ENCODE data around the gene DLST. TPM values are rescaled to one million over a fixed set of nuclear protein-coding genes. Genes with fewer than 3 reads are reported as not detected.
A peak's percentile ranks its signal among the peaks of the same experiment; 100 is the strongest.

DLST gene
- polyA plus RNA-seq, 1 of the 3 experiments (the other 2 are of a cell fraction) = 92.3 TPM

- TF ChIP-seq REST (IDR thresholded peaks at IDR 0.05; ENCODE audit: low read depth, low read length) = no peak
- TF ChIP-seq TAF1 (IDR thresholded peaks at IDR 0.05; ENCODE audit: borderline replicate concordance, low read depth, low read length) = no peak
- peak; percentile 86; the same call in 1 of the 2 replicates for TF ChIP-seq MXI1 (IDR thresholded peaks at IDR 0.05; ENCODE audit: low read depth, low read length)
- TF ChIP-seq IRF3 (IDR thresholded peaks at IDR 0.05; ENCODE audit: low read depth, low read length) = no peak
Measured at GRCh38 chr14:74843653-74844052, 38.1 kb upstream of the DLST start (continued).

GRCh38 chr14:74846168-74846567 lies 35.5 kb upstream of the DLST start:
- Histone ChIP-seq H3K4me3 (ENCODE audit: low read depth in 2 of 2, low read length in 1 of 2) (no peak overlapping the region), H3K79me2 (ENCODE audit: insufficient read depth) (no peaks in the 10 kb centered on the region), H3K27ac (ENCODE audit: low read depth in 2 of 2, low read length in 1 of 2) (peak overlapping the region; percentile 74 to 96), H3K27me3 (ENCODE audit: insufficient read depth) (no peaks in the 10 kb centered on the region), H3K4me2 (peak overlapping the region; percentile 35; the same call in 1 of the 2 replicates), H4K20me1 (ENCODE audit: insufficient read depth) (no peaks in the 10 kb centered on the region), H2AFZ (ENCODE audit: low read depth) (no peak overlapping the region), H3K36me3 (replicated peaks in 1 of 2; ENCODE audit: control insufficient read depth in 1 of 2, insufficient read depth in 2 of 2, low read length in 1 of 2) (peaks cover 2 to 5% of the 10 kb centered on the region in 2 experiments), H3K4me1 (ENCODE audit: control insufficient read depth in 1 of 2, insufficient read depth in 2 of 2, low read depth in 1 of 2, low read length in 1 of 2) (peaks cover 20 to 55% of the 10 kb centered on the region in 2 experiments; a peak in 3 of 4 replicates), H3K9me3 (no peaks in the 10 kb centered on the region), H3K9me2 (no peaks in the 10 kb centered on the region), H3F3A (replicated peaks; ENCODE audit: insufficient read depth) (peaks cover 22% of the 10 kb centered on the region), H3K9ac (no peak overlapping the region)
- CTCF ChIA-PET = interaction anchor here (1.1 to 20.8 kb wide), 3 partner anchors 8 to 55 kb away, joined by 3 to 537 read pairs (median 103); no protein-coding TSS in a partner anchor
- POLR2A ChIA-PET = interaction anchor here (1.5 kb wide), 1 partner anchor 14 kb away, joined by 4 read pairs; no protein-coding TSS in a partner anchor
- 19% methylated on average over 3 of the region's 3 CpGs for WGBS (ENCODE audit: low lambda C conversion rate)
- DNase-seq = no peak
- TF ChIP-seq MXI1 (IDR thresholded peaks at IDR 0.05; ENCODE audit: low read depth, low read length) (peak; percentile 65), EP300 (IDR thresholded peaks at IDR 0.05; ENCODE audit: borderline replicate concordance in 1 of 2, low read depth in 1 of 2, low read length in 1 of 2) (peak; percentile 57 to 85; a peak in 3 of 4 replicates), FOXJ3 (CRISPR knock-in tag; IDR thresholded peaks at IDR 0.05) (peak; percentile 74), SMC3 (IDR thresholded peaks at IDR 0.05; ENCODE audit: low read depth, low read length) (no peak), PBX3 (IDR thresholded peaks at IDR 0.05) (peak; percentile 45), TCF12 (IDR thresholded peaks at IDR 0.05) (peak; percentile 97), TAF1 (IDR thresholded peaks at IDR 0.05; ENCODE audit: borderline replicate concordance, low read depth, low read length) (no peak), ZBTB33 (IDR thresholded peaks at IDR 0.05; ENCODE audit: borderline replicate concordance, low read depth) (no peak), USF1 (IDR thresholded peaks at IDR 0.05; ENCODE audit: borderline replicate concordance, low read depth) (no peak), JUND (IDR thresholded peaks at IDR 0.05) (no peak), NFIC (IDR thresholded peaks at IDR 0.05; ENCODE audit: borderline replicate concordance) (peak; percentile 63), IRF3 (IDR thresholded peaks at IDR 0.05; ENCODE audit: low read depth, low read length) (no peak), GABPA (IDR thresholded peaks at IDR 0.05; ENCODE audit: low read depth) (no peak), RCOR1 (IDR thresholded peaks at IDR 0.05; ENCODE audit: low read length) (peak; percentile 58; the same call in 1 of the 2 replicates), RXRA (IDR thresholded peaks at IDR 0.05; ENCODE audit: borderline replicate concordance, low read depth) (no peak), FOSL2 (IDR thresholded peaks at IDR 0.05; ENCODE audit: borderline replicate concordance, low read depth) (no peak), MAX (IDR thresholded peaks at IDR 0.05; ENCODE audit: low read depth) (0 out of 2 replicates have a peak, but pooled peaks have one; percentile 40), FOXM1 (IDR thresholded peaks at IDR 0.05; ENCODE audit: low read depth) (no peak), GATA2 (CRISPR knock-in tag; IDR thresholded peaks at IDR 0.05) (no peak), RFX5 (IDR thresholded peaks at IDR 0.05; ENCODE audit: low read length) (no peak)
